ENCODE results near the gene BMPR1B.

- no peak for TF ChIP-seq POU2F2 (IDR thresholded peaks at IDR 0.05; ENCODE audit: low read depth, low read length)
- no peak for TF ChIP-seq SPI1 (IDR thresholded peaks at IDR 0.05; ENCODE audit: low read depth, low read length)
- TF ChIP-seq POLR2A (IDR thresholded peaks at IDR 0.05; ENCODE audit: low read depth, low read length): no peak
Observed at GRCh38 chr4:94811643-94812042, 53.9 kb downstream of the BMPR1B start.

All from GM12891 (cell line).